GM20000 (cell line): ENCODE measurements around the gene SPR.
A peak's percentile ranks its signal among the peaks of the same experiment; 100 is the strongest.

ENCODE experiments used
- DNase-seq: peaks from one replicate; pipeline ENCODE4 v3.0.0; 2012; ENCODE audit warnings: low spot score
- CTCF ChIP-seq: IDR thresholded peaks from 2 replicates; pipeline ENCODE4 v1.5.1; 2012; ENCODE audit warnings: mild to moderate bottlenecking, control low read depth; ENCODE audit errors: extremely low read depth, missing control alignments

SPR gene

GRCh38 chr2:72891091-72891818 lies 4.0 kb downstream of the SPR start:
- TF ChIP-seq CTCF: no peak

GRCh38 chr2:72892506-72893173 lies 5.4 kb downstream of the SPR start:
- peak; percentile 80 for TF ChIP-seq CTCF
- DNase-seq: peak; percentile 83

More at GRCh38 chr2:72891091-72891818, 4.0 kb downstream of the SPR start:
- DNase-seq: no peak

- DNase-seq: peak; percentile 75
Measured at GRCh38 chr2:72893594-72894319, 6.5 kb downstream of the SPR start.

GRCh38 chr2:72894514-72894913 lies 7.3 kb downstream of the SPR start:
- no peak for DNase-seq
- no peak for TF ChIP-seq CTCF

More at GRCh38 chr2:72893594-72894319, 6.5 kb downstream of the SPR start:
- peak; percentile 70 for TF ChIP-seq CTCF

GRCh38 chr2:72895154-72895553 lies 7.9 kb downstream of the SPR start:
- TF ChIP-seq CTCF: no peak
- no peak for DNase-seq

GRCh38 chr2:72895759-72896281 lies 8.6 kb downstream of the SPR start:
- no peak for DNase-seq
- no peak for TF ChIP-seq CTCF
